ENCODE data around the gene ACACB.

Gene ACACB

GRCh38 chr12:109196332-109196731, 79.9 kb downstream of the ACACB start:
- H3K36me3 ChIP-seq (ENCODE audit: control insufficient read depth, insufficient read depth, low read length) = peaks cover 24% of the 10 kb centered on the region
- no peaks in the 10 kb centered on the region for H3K9me3 ChIP-seq (ENCODE audit: control insufficient read depth, insufficient read depth, low read depth, low read length)
- H3K9ac ChIP-seq (ENCODE audit: low read length) = no peak overlapping the region
- no peak overlapping the region for H3K4me3 ChIP-seq (ENCODE audit: low read depth, low read length)
- H3K27ac ChIP-seq (ENCODE audit: low read depth, low read length) = no peak overlapping the region
- H3K27me3 ChIP-seq (ENCODE audit: control insufficient read depth, insufficient read depth, low read length) = peaks cover 4% of the 10 kb centered on the region; the same call in 1 of the 2 replicates
- no peaks in the 10 kb centered on the region for H3K4me1 ChIP-seq (ENCODE audit: control insufficient read depth, insufficient read depth, low read length)

- no peaks in the 10 kb centered on the region for H3K9me3 ChIP-seq (ENCODE audit: control insufficient read depth, insufficient read depth, low read depth, low read length)
- no peak overlapping the region for H3K27ac ChIP-seq (ENCODE audit: low read depth, low read length)
- H3K9ac ChIP-seq (ENCODE audit: low read length) = no peak overlapping the region
- H3K36me3 ChIP-seq (ENCODE audit: control insufficient read depth, insufficient read depth, low read length) = peaks cover 21% of the 10 kb centered on the region; the same call in 1 of the 2 replicates
- H3K4me1 ChIP-seq (ENCODE audit: control insufficient read depth, insufficient read depth, low read length) = no peaks in the 10 kb centered on the region
- no peak overlapping the region for H3K4me3 ChIP-seq (ENCODE audit: low read depth, low read length)
- no peaks in the 10 kb centered on the region for H3K27me3 ChIP-seq (ENCODE audit: control insufficient read depth, insufficient read depth, low read length)
Observed at GRCh38 chr12:109197327-109197726, 80.9 kb downstream of the ACACB start.

- H3K27ac ChIP-seq (ENCODE audit: low read depth, low read length) = no peak overlapping the region
- H3K4me3 ChIP-seq (ENCODE audit: low read depth, low read length) = no peak overlapping the region
- H3K4me1 ChIP-seq (ENCODE audit: control insufficient read depth, insufficient read depth, low read length) = no peaks in the 10 kb centered on the region
- H3K27me3 ChIP-seq (ENCODE audit: control insufficient read depth, insufficient read depth, low read length) = no peaks in the 10 kb centered on the region
- peaks cover 22% of the 10 kb centered on the region; the same call in 1 of the 2 replicates for H3K36me3 ChIP-seq (ENCODE audit: control insufficient read depth, insufficient read depth, low read length)
- H3K9me3 ChIP-seq (ENCODE audit: control insufficient read depth, insufficient read depth, low read depth, low read length) = no peaks in the 10 kb centered on the region
- no peak overlapping the region for H3K9ac ChIP-seq (ENCODE audit: low read length)
Observed at GRCh38 chr12:109199324-109199723, 82.9 kb downstream of the ACACB start.

GRCh38 chr12:109200825-109201495, 84.6 kb downstream of the ACACB start:
- Histone ChIP-seq H3K4me3 (ENCODE audit: low read depth, low read length) (no peak overlapping the region), H3K4me1 (ENCODE audit: control insufficient read depth, insufficient read depth, low read length) (no peaks in the 10 kb centered on the region), H3K27me3 (ENCODE audit: control insufficient read depth, insufficient read depth, low read length) (no peaks in the 10 kb centered on the region), H3K36me3 (ENCODE audit: control insufficient read depth, insufficient read depth, low read length) (peaks cover 18% of the 10 kb centered on the region; the same call in 1 of the 2 replicates), H3K27ac (ENCODE audit: low read depth, low read length) (no peak overlapping the region), H3K9ac (ENCODE audit: low read length) (no peak overlapping the region), H3K9me3 (ENCODE audit: control insufficient read depth, insufficient read depth, low read depth, low read length) (no peaks in the 10 kb centered on the region)

GRCh38 chr12:109201496-109201885, 85.1 kb downstream of the ACACB start:
- H3K9ac ChIP-seq (ENCODE audit: low read length) = no peak overlapping the region
- no peaks in the 10 kb centered on the region for H3K4me1 ChIP-seq (ENCODE audit: control insufficient read depth, insufficient read depth, low read length)
- H3K27me3 ChIP-seq (ENCODE audit: control insufficient read depth, insufficient read depth, low read length) = no peaks in the 10 kb centered on the region
- no peak overlapping the region for H3K4me3 ChIP-seq (ENCODE audit: low read depth, low read length)
- no peak overlapping the region for H3K27ac ChIP-seq (ENCODE audit: low read depth, low read length)
- no peaks in the 10 kb centered on the region for H3K9me3 ChIP-seq (ENCODE audit: control insufficient read depth, insufficient read depth, low read depth, low read length)
- peaks cover 18% of the 10 kb centered on the region; the same call in 1 of the 2 replicates for H3K36me3 ChIP-seq (ENCODE audit: control insufficient read depth, insufficient read depth, low read length)

GRCh38 chr12:109202770-109203169, 86.4 kb downstream of the ACACB start:
- Histone ChIP-seq H3K27me3 (ENCODE audit: control insufficient read depth, insufficient read depth, low read length) (no peaks in the 10 kb centered on the region), H3K9me3 (ENCODE audit: control insufficient read depth, insufficient read depth, low read depth, low read length) (no peaks in the 10 kb centered on the region), H3K27ac (ENCODE audit: low read depth, low read length) (no peak overlapping the region), H3K9ac (ENCODE audit: low read length) (no peak overlapping the region), H3K36me3 (ENCODE audit: control insufficient read depth, insufficient read depth, low read length) (peaks cover 23% of the 10 kb centered on the region; the same call in 1 of the 2 replicates), H3K4me1 (ENCODE audit: control insufficient read depth, insufficient read depth, low read length) (no peaks in the 10 kb centered on the region), H3K4me3 (ENCODE audit: low read depth, low read length) (no peak overlapping the region)

GRCh38 chr12:109203480-109203879, 87.1 kb downstream of the ACACB start:
- no peak overlapping the region for H3K27ac ChIP-seq (ENCODE audit: low read depth, low read length)
- H3K9me3 ChIP-seq (ENCODE audit: control insufficient read depth, insufficient read depth, low read depth, low read length) = no peaks in the 10 kb centered on the region
- no peaks in the 10 kb centered on the region for H3K4me1 ChIP-seq (ENCODE audit: control insufficient read depth, insufficient read depth, low read length)

GRCh38 chr12:109209082-109209481, 92.7 kb downstream of the ACACB start:
- H3K4me3 ChIP-seq (ENCODE audit: low read depth, low read length) = no peak overlapping the region
- H3K27me3 ChIP-seq (ENCODE audit: control insufficient read depth, insufficient read depth, low read length) = no peaks in the 10 kb centered on the region
- H3K4me1 ChIP-seq (ENCODE audit: control insufficient read depth, insufficient read depth, low read length) = no peaks in the 10 kb centered on the region
- H3K27ac ChIP-seq (ENCODE audit: low read depth, low read length) = no peak overlapping the region
- peaks cover 17% of the 10 kb centered on the region; the same call in 1 of the 2 replicates for H3K36me3 ChIP-seq (ENCODE audit: control insufficient read depth, insufficient read depth, low read length)
- no peak overlapping the region for H3K9ac ChIP-seq (ENCODE audit: low read length)
- no peaks in the 10 kb centered on the region for H3K9me3 ChIP-seq (ENCODE audit: control insufficient read depth, insufficient read depth, low read depth, low read length)

More at GRCh38 chr12:109203480-109203879, 87.1 kb downstream of the ACACB start:
- Histone ChIP-seq H3K27me3 (ENCODE audit: control insufficient read depth, insufficient read depth, low read length) (no peaks in the 10 kb centered on the region), H3K36me3 (ENCODE audit: control insufficient read depth, insufficient read depth, low read length) (peaks cover 29% of the 10 kb centered on the region; the same call in 1 of the 2 replicates), H3K4me3 (ENCODE audit: low read depth, low read length) (no peak overlapping the region), H3K9ac (ENCODE audit: low read length) (no peak overlapping the region)

GRCh38 chr12:109212460-109213115, 96.2 kb downstream of the ACACB start:
- no peaks in the 10 kb centered on the region for H3K4me1 ChIP-seq (ENCODE audit: control insufficient read depth, insufficient read depth, low read length)
- no peak overlapping the region for H3K27ac ChIP-seq (ENCODE audit: low read depth, low read length)
- no peak overlapping the region for H3K4me3 ChIP-seq (ENCODE audit: low read depth, low read length)
- H3K9me3 ChIP-seq (ENCODE audit: control insufficient read depth, insufficient read depth, low read depth, low read length) = no peaks in the 10 kb centered on the region
- H3K27me3 ChIP-seq (ENCODE audit: control insufficient read depth, insufficient read depth, low read length) = no peaks in the 10 kb centered on the region
- peaks cover 12% of the 10 kb centered on the region; the same call in 1 of the 2 replicates for H3K36me3 ChIP-seq (ENCODE audit: control insufficient read depth, insufficient read depth, low read length)
- H3K9ac ChIP-seq (ENCODE audit: low read length) = no peak overlapping the region

- Histone ChIP-seq H3K9me3 (ENCODE audit: control insufficient read depth, insufficient read depth, low read depth, low read length) (no peaks in the 10 kb centered on the region), H3K9ac (ENCODE audit: low read length) (no peak overlapping the region), H3K27me3 (ENCODE audit: control insufficient read depth, insufficient read depth, low read length) (no peaks in the 10 kb centered on the region), H3K4me1 (ENCODE audit: control insufficient read depth, insufficient read depth, low read length) (no peaks in the 10 kb centered on the region), H3K4me3 (ENCODE audit: low read depth, low read length) (no peak overlapping the region), H3K27ac (ENCODE audit: low read depth, low read length) (no peak overlapping the region), H3K36me3 (ENCODE audit: control insufficient read depth, insufficient read depth, low read length) (peaks cover 5% of the 10 kb centered on the region; the same call in 1 of the 2 replicates)
Observed at GRCh38 chr12:109214131-109214530, 97.7 kb downstream of the ACACB start.

- H3K36me3 ChIP-seq (ENCODE audit: control insufficient read depth, insufficient read depth, low read length) = peaks cover 8% of the 10 kb centered on the region; the same call in 1 of the 2 replicates
- no peak overlapping the region for H3K27ac ChIP-seq (ENCODE audit: low read depth, low read length)
- H3K9ac ChIP-seq (ENCODE audit: low read length) = no peak overlapping the region
- H3K4me3 ChIP-seq (ENCODE audit: low read depth, low read length) = no peak overlapping the region
- H3K4me1 ChIP-seq (ENCODE audit: control insufficient read depth, insufficient read depth, low read length) = no peaks in the 10 kb centered on the region
- no peaks in the 10 kb centered on the region for H3K27me3 ChIP-seq (ENCODE audit: control insufficient read depth, insufficient read depth, low read length)
- H3K9me3 ChIP-seq (ENCODE audit: control insufficient read depth, insufficient read depth, low read depth, low read length) = no peaks in the 10 kb centered on the region
Observed at GRCh38 chr12:109218996-109219395, 102.6 kb downstream of the ACACB start.

All from HUES6 (cell line).